CD14-positive monocyte (primary cell): Measurements from ENCODE around the gene RBM44. TPM values are rescaled to one million over a fixed set of nuclear protein-coding genes. Genes with fewer than 3 reads are reported as not detected.
"Not testable (repeated sequence)": the region's sequence is repeated elsewhere in the genome, so short reads cannot be mapped to it uniquely, and the experiment has no call there.

Source experiments
- DNase-seq, 3 donors: peaks; one replicate each; pipeline ENCODE4 v3.0.0-alpha.2; 2011 to 2022
- H2AFZ ChIP-seq: 2 replicates; pipeline ENCODE4 v1.6.0; 2012; ENCODE audit warnings: mild to moderate bottlenecking, low read depth, low read length, inconsistent platforms; ENCODE audit not compliant: insufficient read depth, poor library complexity, severe bottlenecking
- H3K27ac ChIP-seq, 2 donors: 1 replicate in 1 of 2; 2 replicates in 1 of 2; pipeline ENCODE4 v1.5.1; 2012 to 2013; ENCODE audit warnings: low read length in 2 of 2, control low read depth in 1 of 2, inconsistent platforms in 1 of 2, low read depth in 1 of 2, mild to moderate bottlenecking in 1 of 2
- H3K27me3 ChIP-seq, 2 donors: one replicate each; pipeline versions ENCODE4 v1.6.0 to v1.6.1; 2011 to 2013; ENCODE audit warnings: low read length in 2 of 2; ENCODE audit not compliant: control insufficient read depth in 2 of 2, insufficient read depth in 2 of 2
- H3K36me3 ChIP-seq, 2 donors: replicated peaks in 1 of 2; 1 replicate in 1 of 2; 2 replicates in 1 of 2; pipeline versions ENCODE4 v1.5.1 to v1.6.1; 2012 to 2013; ENCODE audit warnings: low read length in 2 of 2, control low read depth in 1 of 2, inconsistent platforms in 1 of 2, mild to moderate bottlenecking in 1 of 2; ENCODE audit not compliant: insufficient read depth in 2 of 2, control insufficient read depth in 1 of 2
- H3K4me1 ChIP-seq, 2 donors: 1 replicate in 1 of 2; 2 replicates in 1 of 2; pipeline versions ENCODE4 v1.5.1 to v1.6.1; 2012 to 2013; ENCODE audit warnings: low read length in 2 of 2, control low read depth in 1 of 2, inconsistent platforms in 1 of 2, mild to moderate bottlenecking in 1 of 2, moderate library complexity in 1 of 2; ENCODE audit not compliant: insufficient read depth in 2 of 2, control insufficient read depth in 1 of 2
- H3K4me2 ChIP-seq: replicated peaks from 2 replicates; pipeline ENCODE3; 2012; ENCODE audit warnings: low read length, moderate library complexity, mild to moderate bottlenecking; ENCODE audit not compliant: poor library complexity, severe bottlenecking; ENCODE audit errors: extremely low read depth
- H3K4me3 ChIP-seq, 3 experiments: fragments of 200-600 bp in 1 of 3; sonication (generic) in 1 of 3; replicated peaks in 1 of 3; 1 replicate in 2 of 3; 2 replicates in 1 of 3; pipeline ENCODE4 v1.5.1; 2011 to 2013; ENCODE audit warnings: low read length in 3 of 3, mild to moderate bottlenecking in 3 of 3, control low read depth in 2 of 3, low read depth in 2 of 3, inconsistent platforms in 1 of 3, moderate library complexity in 1 of 3
- H3K79me2 ChIP-seq: 2 replicates; pipeline ENCODE4 v1.6.0; 2012; ENCODE audit warnings: mild to moderate bottlenecking, control low read depth, inconsistent platforms, low read length, moderate library complexity; ENCODE audit not compliant: insufficient read depth
- H3K9ac ChIP-seq: 2 replicates; pipeline ENCODE4 v1.6.0; 2017; ENCODE audit warnings: low read length, mild to moderate bottlenecking; ENCODE audit not compliant: insufficient read depth, poor library complexity, severe bottlenecking
- H3K9me3 ChIP-seq, 2 donors: replicated peaks in 1 of 2; 1 replicate in 1 of 2; 2 replicates in 1 of 2; pipeline versions ENCODE4 v1.5.1 to v1.6.1; 2012 to 2013; ENCODE audit warnings: low read length in 2 of 2, control low read depth in 1 of 2; ENCODE audit not compliant: control insufficient read depth in 1 of 2, insufficient read depth in 1 of 2
- H4K20me1 ChIP-seq: 2 replicates; pipeline ENCODE4 v1.6.0; 2012; ENCODE audit warnings: mild to moderate bottlenecking, low read length, control low read depth, moderate library complexity; ENCODE audit not compliant: insufficient read depth
- H3K27ac Mint-ChIP-seq, 7 donors: one replicate each; pipeline ENCODE4 v1.8.0; 2020; ENCODE audit warnings: mild to moderate bottlenecking in 7 of 7, mixed read lengths in 7 of 7, moderate library complexity in 6 of 7, inconsistent platforms in 2 of 7
- H3K27me3 Mint-ChIP-seq, 3 donors: one replicate each; pipeline ENCODE4 v1.8.0; 2021 to 2022; ENCODE audit warnings: low read depth in 3 of 3, mild to moderate bottlenecking in 3 of 3, mixed read lengths in 3 of 3, moderate library complexity in 3 of 3, inconsistent platforms in 1 of 3
- H3K36me3 Mint-ChIP-seq, 2 donors: one replicate each; pipeline ENCODE4 v1.8.0; 2020; ENCODE audit warnings: mixed read lengths in 2 of 2, inconsistent platforms in 1 of 2, mild to moderate bottlenecking in 1 of 2
- H3K4me1 Mint-ChIP-seq: one replicate; pipeline ENCODE4 v1.8.0; 2020; ENCODE audit warnings: mild to moderate bottlenecking, mixed read lengths
- H3K4me3 Mint-ChIP-seq, 2 donors: one replicate each; pipeline ENCODE4 v1.8.0; 2020; ENCODE audit warnings: mild to moderate bottlenecking in 2 of 2, mixed read lengths in 2 of 2, moderate library complexity in 1 of 2
- H3K9me3 Mint-ChIP-seq, 7 donors: one replicate each; pipeline ENCODE4 v1.8.0; 2020 to 2022; ENCODE audit warnings: mixed read lengths in 7 of 7, mild to moderate bottlenecking in 6 of 7, moderate library complexity in 6 of 7, inconsistent platforms in 2 of 7
- CTCF ChIP-seq: fragments of 200-600 bp; IDR thresholded peaks from one replicate; pipeline ENCODE4 v1.8.0; 2022; ENCODE audit warnings: antibody characterized with exemption, mild to moderate bottlenecking
- WGBS: methylation state at CpG from one replicate; pipeline ENCODE4 v1.1.5; 2013; ENCODE audit warnings: missing lambda C conversion rate; ENCODE audit not compliant: insufficient coverage; 5-methylcytosine and 5-hydroxymethylcytosine counted together
- intact Hi-C, 2 donors: fragments of 100-400 bp; cut with micrococcal nuclease; formaldehyde crosslinking; loops; one replicate each; pipeline versions ENCODE4 v1.15.0 to v1.15.1; 2023
- polyA plus RNA-seq, 3 donors: library from polyadenylated mRNA; depleted of rRNA in 1 of 3; unstranded in 2 of 3; stranded (reverse) in 1 of 3; fragments of 300-500 nt in 2 of 3; fragments of >200 nt in 1 of 3; fragmentation: Illumina TruSeq in 2 of 3; gene quantifications; 1 replicate in 2 of 3; 2 replicates in 1 of 3; pipeline ENCODE4 v1.2.3, GENCODE V29; 2012 to 2021

The RBM44 gene
- polyA plus RNA-seq, 3 donors = 0.07 to 1.5 TPM; not detected in 1

GRCh38 chr2:237867465-237867864 lies 68.9 kb downstream of the RBM44 start:
- no peaks in the 10 kb centered on the region for H4K20me1 ChIP-seq
- H3K9ac ChIP-seq = no peak overlapping the region
- H3K9me3 ChIP-seq = no peaks in the 10 kb centered on the region
- H3K36me3 ChIP-seq = no peaks in the 10 kb centered on the region
- H3K27me3 ChIP-seq = peaks cover 0 to 20% of the 10 kb centered on the region in 2 donors
- Mint-ChIP-seq H3K36me3 (no peaks in the 10 kb centered on the region), H3K27ac (no peak overlapping the region), H3K4me1 (peaks cover 11% of the 10 kb centered on the region), H3K27me3 (peaks cover 15 to 44% (median 30%) of the 10 kb centered on the region in 3 donors), H3K9me3 (peaks cover 0 to 4% (median 0%) of the 10 kb centered on the region in 7 donors), H3K4me3 (no peak overlapping the region)
- no peak overlapping the region for H2AFZ ChIP-seq
- H3K4me1 ChIP-seq = no peaks in the 10 kb centered on the region
- intact Hi-C loops = no loop called here
- no peaks in the 10 kb centered on the region for H3K79me2 ChIP-seq
- no peak for DNase-seq
- TF ChIP-seq CTCF = no peak
- no peak overlapping the region for H3K4me3 ChIP-seq
- H3K27ac ChIP-seq = no peak overlapping the region
- H3K4me2 ChIP-seq = no peak overlapping the region
- 86% methylated on average over 4 of the region's 10 CpGs for WGBS

- H3K4me1 ChIP-seq, H2AFZ ChIP-seq, H3K36me3 ChIP-seq, H4K20me1 ChIP-seq, H3K27ac Mint-ChIP-seq, H3K4me2 ChIP-seq, H3K9me3 Mint-ChIP-seq, DNase-seq, H3K9me3 ChIP-seq, H3K79me2 ChIP-seq, intact Hi-C loops, H3K9ac ChIP-seq, H3K4me3 Mint-ChIP-seq, H3K4me3 ChIP-seq, H3K27ac ChIP-seq, H3K36me3 Mint-ChIP-seq: not testable (repeated sequence)
- peaks cover 11% of the 10 kb centered on the region for H3K4me1 Mint-ChIP-seq
- peaks cover 15 to 41% (median 28%) of the 10 kb centered on the region in 3 donors for H3K27me3 Mint-ChIP-seq
- WGBS = no CpG with 5 or more reads among the region's 4 CpGs
- H3K27me3 ChIP-seq = peaks cover 0 to 20% of the 10 kb centered on the region in 2 donors
These were observed 69.5 kb downstream of the RBM44 start for GRCh38 chr2:237868074-237868473.
